OCI-LY1 (cell line): ENCODE results near the gene SPIRE2.

Source experiments
- EZH2 ChIP-seq: fragments of 200-600 bp; sonication (generic), shearing (Covaris generic); IDR thresholded peaks from 2 replicates; pipeline ENCODE4 v1.8.0; 2017; ENCODE audit warnings: borderline replicate concordance, mixed run types, mild to moderate bottlenecking, antibody characterized with exemption, low read length, moderate library complexity, mixed read lengths
- TF ChIP-seq, protein P1 (sequence below): fragments of 200-600 bp; sonication (generic), shearing (Covaris generic); IDR thresholded peaks from 2 replicates; pipeline ENCODE4 v1.5.1; 2017; ENCODE audit warnings: mild to moderate bottlenecking, antibody characterized with exemption, low read length, moderate library complexity, mixed read lengths

- TF ChIP-seq EZH2 = no peak
- TF ChIP-seq, protein P1, sequence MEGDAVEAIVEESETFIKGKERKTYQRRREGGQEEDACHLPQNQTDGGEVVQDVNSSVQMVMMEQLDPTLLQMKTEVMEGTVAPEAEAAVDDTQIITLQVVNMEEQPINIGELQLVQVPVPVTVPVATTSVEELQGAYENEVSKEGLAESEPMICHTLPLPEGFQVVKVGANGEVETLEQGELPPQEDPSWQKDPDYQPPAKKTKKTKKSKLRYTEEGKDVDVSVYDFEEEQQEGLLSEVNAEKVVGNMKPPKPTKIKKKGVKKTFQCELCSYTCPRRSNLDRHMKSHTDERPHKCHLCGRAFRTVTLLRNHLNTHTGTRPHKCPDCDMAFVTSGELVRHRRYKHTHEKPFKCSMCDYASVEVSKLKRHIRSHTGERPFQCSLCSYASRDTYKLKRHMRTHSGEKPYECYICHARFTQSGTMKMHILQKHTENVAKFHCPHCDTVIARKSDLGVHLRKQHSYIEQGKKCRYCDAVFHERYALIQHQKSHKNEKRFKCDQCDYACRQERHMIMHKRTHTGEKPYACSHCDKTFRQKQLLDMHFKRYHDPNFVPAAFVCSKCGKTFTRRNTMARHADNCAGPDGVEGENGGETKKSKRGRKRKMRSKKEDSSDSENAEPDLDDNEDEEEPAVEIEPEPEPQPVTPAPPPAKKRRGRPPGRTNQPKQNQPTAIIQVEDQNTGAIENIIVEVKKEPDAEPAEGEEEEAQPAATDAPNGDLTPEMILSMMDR = no peak
These were observed 33.4 kb downstream of the SPIRE2 start for GRCh38 chr16:89861648-89862047.
